Astrocyte of the spinal cord (primary cell): Measurements from ENCODE around the gene RNASE7.

Experiments
- DNase-seq: peaks from one replicate; pipeline ENCODE4 v3.0.0; 2011; ENCODE audit warnings: low read depth, low spot score
- H3K4me3 ChIP-seq: 2 replicates; pipeline ENCODE4 v1.5.1; 2011; ENCODE audit warnings: low read depth, mild to moderate bottlenecking, low read length, moderate library complexity
- in situ Hi-C: cut with HindIII; loops from 2 replicates; pipeline ENCODE4 v1.10.0; 2017; ENCODE audit warnings: low sequenced_read_pairs
- TF ChIP-seq, protein P1 (sequence below): IDR thresholded peaks from 2 replicates; pipeline ENCODE4 v1.5.1; 2012; ENCODE audit warnings: low read depth, mild to moderate bottlenecking, low read length, inconsistent platforms

RNASE7 gene

DNA sequence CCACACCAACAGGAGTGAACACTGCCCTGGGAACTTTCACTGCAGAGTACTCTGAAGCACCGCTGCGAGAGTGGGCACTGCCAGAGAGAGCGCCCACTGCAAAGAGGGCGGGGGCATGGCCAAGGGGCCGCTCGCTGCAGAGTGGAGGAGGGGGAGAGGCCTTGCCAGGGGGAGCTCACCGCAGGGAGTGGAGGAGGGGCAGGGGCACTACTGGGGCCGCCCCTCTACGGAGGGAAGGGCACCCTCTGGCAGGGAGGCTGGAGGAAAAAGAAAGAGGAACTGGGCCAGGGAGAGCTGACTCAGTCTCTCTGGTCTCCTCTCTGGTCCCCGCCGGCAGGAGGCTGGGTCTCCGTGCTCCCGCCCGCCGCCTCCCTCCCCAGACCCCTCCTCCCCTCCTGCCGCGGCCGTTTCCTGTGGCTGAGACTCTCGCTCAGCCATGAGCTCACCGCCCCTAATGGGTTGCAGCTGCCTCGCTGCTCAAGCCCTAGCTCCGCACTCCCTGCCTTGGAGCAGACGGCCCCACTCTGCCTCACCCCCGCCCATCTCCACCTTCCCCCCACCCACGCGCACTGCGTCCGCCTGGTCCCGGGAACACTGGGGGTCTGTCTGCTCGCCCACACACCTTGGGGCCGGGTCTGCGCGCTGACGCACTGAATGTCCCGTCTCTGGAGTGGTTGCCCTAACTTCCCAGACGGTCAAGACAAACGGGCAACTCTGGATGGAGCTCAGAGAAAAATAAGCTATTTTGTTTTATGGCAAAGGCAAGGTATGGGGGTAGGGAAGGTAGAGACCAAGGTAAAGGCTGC is 29.3 kb downstream of the RNASE7 start:
- TF ChIP-seq, protein P1, sequence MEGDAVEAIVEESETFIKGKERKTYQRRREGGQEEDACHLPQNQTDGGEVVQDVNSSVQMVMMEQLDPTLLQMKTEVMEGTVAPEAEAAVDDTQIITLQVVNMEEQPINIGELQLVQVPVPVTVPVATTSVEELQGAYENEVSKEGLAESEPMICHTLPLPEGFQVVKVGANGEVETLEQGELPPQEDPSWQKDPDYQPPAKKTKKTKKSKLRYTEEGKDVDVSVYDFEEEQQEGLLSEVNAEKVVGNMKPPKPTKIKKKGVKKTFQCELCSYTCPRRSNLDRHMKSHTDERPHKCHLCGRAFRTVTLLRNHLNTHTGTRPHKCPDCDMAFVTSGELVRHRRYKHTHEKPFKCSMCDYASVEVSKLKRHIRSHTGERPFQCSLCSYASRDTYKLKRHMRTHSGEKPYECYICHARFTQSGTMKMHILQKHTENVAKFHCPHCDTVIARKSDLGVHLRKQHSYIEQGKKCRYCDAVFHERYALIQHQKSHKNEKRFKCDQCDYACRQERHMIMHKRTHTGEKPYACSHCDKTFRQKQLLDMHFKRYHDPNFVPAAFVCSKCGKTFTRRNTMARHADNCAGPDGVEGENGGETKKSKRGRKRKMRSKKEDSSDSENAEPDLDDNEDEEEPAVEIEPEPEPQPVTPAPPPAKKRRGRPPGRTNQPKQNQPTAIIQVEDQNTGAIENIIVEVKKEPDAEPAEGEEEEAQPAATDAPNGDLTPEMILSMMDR = no peak
- in situ Hi-C loops = no loop called here
- peak overlapping the region; percentile 86 for H3K4me3 ChIP-seq
- peak; percentile 98 for DNase-seq

DNA sequence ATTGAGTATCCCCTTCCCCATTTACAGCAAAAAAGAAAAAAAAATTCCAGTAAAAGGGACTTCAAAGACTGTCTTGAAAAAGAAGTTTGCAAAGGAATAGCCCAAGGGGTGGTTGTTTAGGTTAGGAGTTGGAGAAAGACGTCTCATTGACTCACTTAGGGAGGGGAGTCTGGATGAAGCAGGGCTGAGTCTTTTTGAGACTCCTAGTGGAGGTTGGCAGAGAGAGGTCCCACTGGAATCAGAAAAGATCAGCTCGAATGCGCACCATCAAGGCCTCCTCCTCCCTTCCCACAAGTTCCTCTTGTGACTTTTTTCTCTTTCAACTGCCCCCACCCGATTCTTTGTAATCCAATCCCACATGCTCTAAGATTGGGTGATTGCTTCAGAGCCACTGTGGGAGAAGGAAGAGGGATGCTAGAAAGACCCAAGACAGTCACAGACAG is 29.9 kb downstream of the RNASE7 start:
- in situ Hi-C loops = no loop called here
- TF ChIP-seq, protein P1 = peak; percentile 11
- H3K4me3 ChIP-seq = peak overlapping the region; percentile 86
- DNase-seq = peak; percentile 83

- no peak overlapping the region for H3K4me3 ChIP-seq
- no peak for DNase-seq
- in situ Hi-C loops = no loop called here
- TF ChIP-seq, protein P1 = no peak
These were observed 30.7 kb downstream of the RNASE7 start for GRCh38 chr14:21072781-21073339.

DNA sequence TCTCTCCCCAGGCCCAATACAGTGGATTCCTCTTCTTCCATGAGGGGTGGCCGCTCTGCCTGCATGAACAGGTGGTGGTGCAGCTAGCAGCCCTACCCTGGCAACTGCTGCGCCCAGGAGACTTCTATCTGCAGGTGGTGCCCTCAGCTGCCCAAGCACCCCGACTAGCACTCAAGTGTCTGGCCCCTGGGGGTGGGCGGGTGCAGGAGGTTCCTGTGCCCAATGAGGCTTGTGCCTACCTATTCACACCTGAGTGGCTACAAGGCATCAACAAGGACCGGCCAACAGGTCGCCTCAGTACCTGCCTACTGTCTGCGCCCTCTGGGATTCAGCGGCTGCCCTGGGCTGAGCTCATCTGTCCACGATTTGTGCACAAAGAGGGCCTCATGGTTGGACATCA is 31.8 kb downstream of the RNASE7 start:
- H3K4me3 ChIP-seq = no peak overlapping the region
- no peak for DNase-seq
- in situ Hi-C loops = no loop called here
- TF ChIP-seq, protein P1 = no peak

DNA sequence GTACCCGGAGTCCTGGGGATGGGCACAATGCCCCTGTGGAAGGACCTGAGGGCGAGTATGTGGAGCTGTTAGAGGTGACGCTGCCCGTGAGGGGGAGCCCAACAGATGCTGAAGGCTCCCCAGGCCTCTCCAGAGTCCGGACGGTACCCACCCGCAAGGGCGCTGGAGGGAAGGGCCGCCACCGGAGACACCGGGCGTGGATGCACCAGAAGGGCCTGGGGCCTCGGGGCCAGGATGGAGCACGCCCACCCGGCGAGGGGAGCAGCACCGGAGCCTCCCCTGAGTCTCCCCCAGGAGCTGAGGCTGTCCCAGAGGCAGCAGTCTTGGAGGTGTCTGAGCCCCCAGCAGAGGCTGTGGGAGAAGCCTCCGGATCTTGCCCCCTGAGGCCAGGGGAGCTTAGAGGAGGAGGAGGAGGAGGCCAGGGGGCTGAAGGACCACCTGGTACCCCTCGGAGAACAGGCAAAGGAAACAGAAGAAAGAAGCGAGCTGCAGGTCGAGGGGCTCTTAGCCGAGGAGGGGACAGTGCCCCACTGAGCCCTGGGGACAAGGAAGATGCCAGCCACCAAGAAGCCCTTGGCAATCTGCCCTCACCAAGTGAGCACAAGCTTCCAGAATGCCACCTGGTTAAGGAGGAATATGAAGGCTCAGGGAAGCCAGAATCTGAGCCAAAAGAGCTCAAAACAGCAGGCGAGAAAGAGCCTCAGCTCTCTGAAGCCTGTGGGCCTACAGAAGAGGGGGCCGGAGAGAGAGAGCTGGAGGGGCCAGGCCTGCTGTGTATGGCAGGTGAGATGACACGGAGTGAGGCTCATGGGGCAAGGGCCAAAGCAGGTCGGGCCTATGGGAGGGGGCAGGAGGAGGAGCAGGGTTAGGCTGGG is 32.5 kb downstream of the RNASE7 start:
- no peak for DNase-seq
- H3K4me3 ChIP-seq = no peak overlapping the region
- in situ Hi-C loops = no loop called here
- TF ChIP-seq, protein P1 = no peak

DNA sequence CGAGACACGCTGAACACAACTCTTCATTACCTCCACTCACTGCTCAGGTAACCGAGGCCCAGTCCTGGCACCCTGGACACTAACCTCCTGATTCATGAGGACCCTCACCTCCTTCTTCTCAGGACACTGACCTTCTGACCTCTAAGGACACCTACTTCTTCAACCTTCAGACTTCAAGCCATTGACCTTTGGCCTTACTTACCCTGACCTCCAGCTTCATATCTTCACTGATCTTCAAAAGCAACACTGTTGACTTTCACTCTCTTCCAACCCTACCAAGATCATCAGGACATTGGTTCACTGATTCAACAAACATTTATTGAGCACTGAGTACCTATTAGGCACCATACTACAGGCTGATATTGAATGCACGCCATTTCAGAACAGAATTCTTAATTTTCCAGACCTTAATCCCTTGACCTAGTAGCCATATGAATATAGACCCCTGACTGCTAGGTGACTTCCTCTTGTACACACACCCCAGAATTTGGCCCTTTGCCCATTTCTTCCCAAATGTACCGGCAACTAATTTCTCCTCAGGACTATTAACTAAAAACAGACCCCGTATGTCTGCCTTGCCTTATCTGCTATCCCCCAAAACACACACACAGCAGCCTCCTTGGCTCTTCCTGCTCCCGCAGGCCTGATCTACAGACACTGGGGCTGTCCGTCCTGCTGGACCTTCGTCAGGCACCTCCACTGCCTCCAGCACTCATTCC is 33.7 kb downstream of the RNASE7 start:
- DNase-seq = no peak
- TF ChIP-seq, protein P1 = no peak
- in situ Hi-C loops = no loop called here
- H3K4me3 ChIP-seq = no peak overlapping the region
